ENCODE results near the gene CBX1. TPM values are rescaled to one million over a fixed set of nuclear protein-coding genes. Genes with fewer than 3 reads are reported as not detected.

The CBX1 gene
- total RNA-seq, 1 donor from 2014 or later = 34.0 TPM

GRCh38 chr17:48052956-48053757, 48.1 kb downstream of the CBX1 start:
- Histone ChIP-seq H3K4me1 (peaks cover 67% of the 10 kb centered on the region), H3K4me3 (peak overlapping the region; percentile 31), H3K9me3 (no peaks in the 10 kb centered on the region), H3K27me3 (no peaks in the 10 kb centered on the region), H3K36me3 (peaks cover 57% of the 10 kb centered on the region), H3K27ac (peak overlapping the region; percentile 99)
- ATAC-seq = no peak
- TF ChIP-seq CTCF (IDR thresholded peaks at IDR 0.05) = no peak
- peak; percentile 35 for DNase-seq
- intact Hi-C loops (cut with DNase I) = no loop called here

GRCh38 chr17:48051706-48052486, 49.4 kb downstream of the CBX1 start:
- Histone ChIP-seq H3K4me1 (peaks cover 71% of the 10 kb centered on the region), H3K9me3 (no peaks in the 10 kb centered on the region), H3K27ac (peak overlapping the region; percentile 99), H3K4me3 (peak overlapping the region; percentile 91), H3K27me3 (no peaks in the 10 kb centered on the region), H3K36me3 (peaks cover 45% of the 10 kb centered on the region)
- ATAC-seq (no peak), DNase-seq (no peak)
- no peak for TF ChIP-seq CTCF (IDR thresholded peaks at IDR 0.05)
- intact Hi-C loops (cut with DNase I) = no loop called here

- H3K27me3 ChIP-seq = no peaks in the 10 kb centered on the region
- intact Hi-C loops (cut with DNase I) = no loop called here
- peaks cover 77% of the 10 kb centered on the region for H3K4me1 ChIP-seq
- H3K9me3 ChIP-seq = no peaks in the 10 kb centered on the region
- H3K27ac ChIP-seq = peak overlapping the region; percentile 99
- DNase-seq (no peak), ATAC-seq (no peak)
- H3K4me3 ChIP-seq = peak overlapping the region; percentile 91
- no peak for TF ChIP-seq CTCF (IDR thresholded peaks at IDR 0.05)
- H3K36me3 ChIP-seq = peaks cover 39% of the 10 kb centered on the region
These were observed 50.0 kb downstream of the CBX1 start for GRCh38 chr17:48051283-48051682.

GRCh38 chr17:48048384-48049126, 52.7 kb downstream of the CBX1 start:
- DNase-seq (peak; percentile 96), ATAC-seq (peak; percentile 86)
- H3K4me3 ChIP-seq = peak overlapping the region; percentile 91
- peak overlapping the region; percentile 99 for H3K27ac ChIP-seq
- H3K9me3 ChIP-seq = no peaks in the 10 kb centered on the region
- no peaks in the 10 kb centered on the region for H3K27me3 ChIP-seq
- no peak for TF ChIP-seq CTCF (IDR thresholded peaks at IDR 0.05)
- peaks cover 54% of the 10 kb centered on the region for H3K4me1 ChIP-seq
- intact Hi-C loops (cut with DNase I) = no loop called here
- peaks cover 27% of the 10 kb centered on the region for H3K36me3 ChIP-seq

- Histone ChIP-seq H3K9me3 (no peaks in the 10 kb centered on the region), H3K36me3 (peaks cover 24% of the 10 kb centered on the region), H3K27ac (peak within 1 kb of the TSS; percentile 99), H3K27me3 (no peaks in the 10 kb centered on the region), H3K4me1 (peaks cover 47% of the 10 kb centered on the region), H3K4me3 (peak within 1 kb of the TSS; percentile 91)
- ATAC-seq = peak; percentile 94
- intact Hi-C loops (cut with DNase I) = no loop called here
- peak; percentile 99 for DNase-seq
- no peak for TF ChIP-seq CTCF (IDR thresholded peaks at IDR 0.05)
These were observed 53.4 kb downstream of the CBX1 start, which contains the start of gene NFE2L1 for GRCh38 chr17:48047741-48048383. Gene NFE2L1 (plus strand): TSS chr17:48048359. CDS start chr17:48051119, 2,760 bp downstream.
